NCI-H2227 treated with DMSO at 0.1 percent for 48 hours (cell line): ENCODE data around the gene USF1.

Experiments
- DNase-seq: peaks from one replicate; lab custom pipeline; 2025; lab: John Stamatoyannopoulos, UW

The USF1 gene, protein sequence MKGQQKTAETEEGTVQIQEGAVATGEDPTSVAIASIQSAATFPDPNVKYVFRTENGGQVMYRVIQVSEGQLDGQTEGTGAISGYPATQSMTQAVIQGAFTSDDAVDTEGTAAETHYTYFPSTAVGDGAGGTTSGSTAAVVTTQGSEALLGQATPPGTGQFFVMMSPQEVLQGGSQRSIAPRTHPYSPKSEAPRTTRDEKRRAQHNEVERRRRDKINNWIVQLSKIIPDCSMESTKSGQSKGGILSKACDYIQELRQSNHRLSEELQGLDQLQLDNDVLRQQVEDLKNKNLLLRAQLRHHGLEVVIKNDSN

DNA sequence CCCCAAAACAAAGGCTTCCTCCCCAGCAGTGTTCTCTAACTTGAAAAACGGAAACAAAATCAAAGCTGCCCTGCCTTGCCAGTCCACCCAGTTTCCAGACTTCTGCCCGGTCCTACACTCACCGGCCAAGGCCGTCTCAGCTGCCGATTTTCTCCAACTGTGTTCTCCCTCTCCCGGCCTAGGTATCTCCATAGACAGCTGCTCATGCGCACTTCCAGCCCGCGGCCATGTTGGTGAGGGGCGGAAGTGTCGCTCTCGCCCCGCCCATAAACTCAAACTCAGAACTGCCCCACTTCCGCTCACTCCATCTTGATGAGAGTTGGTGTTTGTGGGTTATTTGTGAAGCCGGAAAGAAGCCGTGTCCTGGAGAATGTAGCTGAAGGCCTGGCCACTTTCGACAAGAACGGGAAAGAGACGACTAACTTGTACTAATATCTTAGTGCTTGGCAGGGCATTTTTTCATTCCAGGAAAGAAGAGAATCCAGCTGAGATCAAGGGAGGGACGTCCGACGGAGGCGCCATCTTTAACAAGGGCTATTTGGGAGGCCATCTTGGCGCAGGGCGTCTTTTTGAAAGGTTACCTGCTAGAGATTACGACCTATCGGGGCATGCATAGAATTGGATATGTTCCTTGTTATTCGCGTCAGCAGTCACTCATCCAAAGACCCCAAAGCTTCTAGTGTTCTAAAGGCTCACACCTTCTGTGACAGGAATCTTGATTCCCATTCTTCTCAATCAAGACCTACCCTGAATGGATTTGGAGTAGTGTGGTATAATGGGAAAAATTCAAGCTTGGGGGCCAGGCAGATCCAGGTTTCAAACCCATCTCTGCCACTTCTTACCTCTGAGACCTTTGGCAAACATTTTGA is at the start of gene USF1:
USF1 (minus strand) TSS at position 242 of the 869 bp plus-strand sequence. CDS start 2,702 bp downstream, outside the sequence.
- peak; percentile 98 for DNase-seq

DNA sequence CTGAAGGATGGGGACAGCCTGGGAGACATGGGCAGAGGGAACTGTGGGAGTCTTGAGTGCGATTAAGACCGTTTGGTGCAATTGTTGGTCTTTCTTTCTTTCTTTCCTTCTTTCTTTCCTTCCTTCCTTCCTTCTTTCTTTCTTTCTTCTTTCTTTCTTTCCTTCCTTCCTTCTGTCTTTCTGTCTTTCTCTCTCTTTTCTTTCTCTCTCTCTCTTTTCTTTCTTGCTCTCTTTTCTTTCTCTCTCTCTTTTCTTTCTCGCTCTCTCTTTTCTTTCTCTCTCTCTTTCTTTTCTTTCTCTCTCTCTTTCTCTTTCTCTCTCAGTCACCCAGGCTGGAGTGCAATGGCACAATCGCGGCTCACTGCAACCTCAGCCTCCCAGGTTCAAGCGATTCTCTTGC is 49.5 kb upstream of the USF1 start:
- no peak for DNase-seq

DNA sequence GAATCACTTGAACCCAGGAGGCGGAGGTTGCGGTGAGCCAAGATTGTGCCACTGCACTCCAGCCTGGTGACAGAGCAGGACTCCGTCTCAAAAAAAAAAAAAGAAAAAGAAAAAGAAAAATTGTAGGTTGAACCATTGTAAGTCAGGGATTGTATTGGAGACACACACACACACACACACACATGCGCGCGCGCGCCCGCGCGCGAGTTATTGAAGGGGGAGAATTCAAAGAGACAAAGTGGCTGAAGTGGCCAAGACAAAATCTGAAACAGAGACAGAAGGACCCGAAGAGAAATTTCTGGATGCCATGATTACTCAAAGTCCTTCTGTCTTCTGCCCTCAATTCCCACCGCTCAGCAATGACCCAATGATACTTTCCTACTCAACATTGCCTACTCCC is 48.7 kb upstream of the USF1 start:
- DNase-seq = no peak

DNA sequence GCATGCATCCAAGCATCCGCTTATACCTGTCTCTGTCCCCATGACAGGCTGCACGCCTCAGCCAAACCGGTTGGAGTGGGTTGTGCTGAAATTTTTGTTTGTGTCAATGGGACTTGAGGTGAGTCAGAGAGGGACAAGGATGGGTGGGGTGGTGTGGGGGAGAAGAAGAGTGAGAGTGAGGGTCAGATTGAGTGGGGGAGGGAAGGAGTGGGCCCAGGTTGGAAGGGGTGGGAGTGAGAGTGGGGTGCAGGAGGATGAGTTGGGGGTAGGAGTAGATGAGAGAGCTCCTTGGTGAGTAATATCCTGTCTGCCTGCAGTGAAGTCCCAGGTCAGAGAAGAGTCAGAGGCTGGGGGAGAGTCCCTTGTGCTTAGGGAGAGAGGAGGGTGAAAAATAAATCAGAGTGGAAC is 46.8 kb upstream of the USF1 start:
- no peak for DNase-seq

DNA sequence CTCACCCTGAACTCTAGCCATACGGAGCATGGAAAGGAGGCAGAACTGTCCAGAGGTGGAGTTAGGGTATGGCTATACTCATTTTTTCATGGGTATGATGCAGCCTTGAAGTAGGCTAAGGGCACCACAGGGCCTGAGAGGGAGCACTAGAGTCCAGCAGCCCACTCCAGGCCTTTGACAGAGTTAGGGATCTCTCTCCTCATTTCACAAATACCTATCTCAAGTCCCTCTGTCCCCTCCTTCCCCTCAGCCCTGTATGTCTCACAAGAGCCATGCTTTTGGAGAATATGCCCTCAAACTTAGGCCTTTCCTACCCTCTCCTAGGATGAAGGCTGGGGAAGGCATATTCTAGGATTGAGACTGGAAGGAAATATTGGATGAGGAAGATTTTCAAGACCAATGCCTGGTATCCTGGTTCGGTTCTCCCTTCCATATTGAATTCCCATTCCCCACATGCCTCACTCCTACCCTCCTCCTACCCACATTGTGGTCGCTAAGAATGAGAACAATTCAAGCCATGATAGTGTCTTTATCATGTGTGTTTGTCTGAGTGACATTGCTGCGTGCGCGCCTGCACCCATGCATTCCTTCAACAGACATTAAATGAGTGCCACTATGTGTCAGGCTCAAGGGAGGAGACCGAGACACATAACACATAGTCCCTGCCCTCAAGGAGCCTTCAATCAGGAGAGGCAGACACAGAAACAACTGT is 46.2 kb upstream of the USF1 start:
- no peak for DNase-seq

DNA sequence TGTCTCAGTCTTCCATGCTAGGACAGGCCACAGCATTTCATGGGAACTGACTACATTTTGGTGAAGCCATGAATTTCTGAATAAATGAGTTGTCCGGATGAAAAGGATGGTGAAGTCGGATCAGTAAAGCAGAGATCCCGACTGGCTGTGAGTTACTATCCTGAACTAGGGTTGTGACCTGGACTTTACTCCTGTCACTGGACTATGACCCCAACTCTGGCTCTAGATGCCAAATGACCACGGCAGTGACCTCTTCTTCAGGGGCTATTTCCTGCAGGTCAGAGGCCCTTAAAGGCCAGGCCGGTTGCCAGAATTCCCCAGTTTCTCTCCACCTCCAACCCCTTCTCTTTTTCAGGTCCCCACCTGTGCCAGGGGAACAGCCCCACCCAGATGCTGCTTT is 45.3 kb upstream of the USF1 start:
- DNase-seq = no peak

DNA sequence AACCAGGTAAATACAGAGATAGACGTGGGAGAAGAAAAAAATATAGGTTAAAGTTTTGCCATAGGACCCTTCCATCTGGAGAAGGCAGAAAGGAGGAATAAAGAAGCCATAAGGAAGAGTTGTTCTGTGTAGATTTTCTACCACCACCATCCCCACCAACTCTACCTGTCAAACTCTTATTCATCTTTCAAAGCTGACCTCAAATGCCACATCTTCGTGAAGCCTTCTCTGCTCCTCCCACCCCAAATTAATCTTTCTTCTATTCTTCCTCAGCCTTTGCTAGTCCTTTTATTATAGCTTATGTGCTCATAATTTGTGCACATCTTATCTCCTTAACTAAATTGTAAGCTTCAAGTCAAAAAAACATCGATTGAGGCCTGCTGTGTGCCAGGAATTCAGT is 44.8 kb upstream of the USF1 start:
- peak; percentile 10 for DNase-seq

DNA sequence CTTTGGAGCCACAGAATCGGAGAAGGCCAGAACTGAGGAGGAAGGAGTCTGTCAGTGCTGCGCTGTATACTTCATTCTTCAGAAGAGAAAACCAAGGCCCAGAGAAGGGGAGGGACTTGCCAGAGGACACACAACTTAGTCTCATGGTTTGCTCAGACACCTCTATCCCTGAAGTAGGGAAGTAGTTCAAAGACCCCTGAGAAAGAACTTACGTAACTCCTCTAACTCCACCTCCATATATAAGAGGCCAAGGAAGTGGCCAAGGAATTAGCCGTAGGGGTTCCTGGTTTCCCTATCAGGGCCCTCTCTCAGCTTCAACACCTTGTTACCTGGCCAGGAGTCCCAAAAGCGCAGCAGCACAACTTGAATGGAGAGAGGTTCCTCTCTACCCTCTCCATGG is 44.2 kb upstream of the USF1 start:
- no peak for DNase-seq

DNA sequence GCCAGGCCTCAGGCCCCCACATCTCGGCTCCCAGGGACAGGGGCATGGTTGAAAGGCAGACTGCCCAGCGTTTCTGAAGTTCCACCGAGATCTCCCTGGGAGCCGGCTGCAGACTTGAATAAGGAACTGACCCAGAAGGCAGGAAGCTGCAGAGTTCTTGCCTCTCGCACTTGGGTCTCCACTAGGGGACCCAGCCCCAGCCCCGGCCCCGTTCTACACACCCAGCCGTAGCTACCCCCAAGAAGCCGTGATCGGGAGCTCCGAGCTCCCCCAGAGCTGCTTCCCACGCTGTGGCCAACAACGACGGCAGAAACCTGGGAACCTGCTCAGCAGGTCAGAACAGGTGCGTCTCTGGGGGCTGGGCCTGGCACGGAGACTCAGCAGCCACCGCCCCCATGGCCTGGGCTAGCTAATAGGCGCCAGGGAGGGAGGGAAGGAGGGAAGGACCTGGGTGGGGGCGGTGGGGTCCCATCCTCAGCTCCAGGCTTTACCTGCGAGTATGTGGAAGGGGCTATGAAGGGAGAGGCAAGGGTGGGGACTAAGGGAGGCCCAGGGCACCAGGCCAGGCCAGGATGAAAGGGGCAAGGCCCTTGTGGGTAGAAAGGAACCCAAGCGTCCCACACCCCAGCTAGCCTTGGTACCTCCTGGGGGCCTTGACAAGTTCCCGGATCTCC is 43.6 kb upstream of the USF1 start, which contains the start of gene NECTIN4:
NECTIN4 (minus strand) TSS at position 308 of the 674 bp plus-strand sequence; CDS start at position 46, 262 bp downstream.
- DNase-seq = no peak

DNA sequence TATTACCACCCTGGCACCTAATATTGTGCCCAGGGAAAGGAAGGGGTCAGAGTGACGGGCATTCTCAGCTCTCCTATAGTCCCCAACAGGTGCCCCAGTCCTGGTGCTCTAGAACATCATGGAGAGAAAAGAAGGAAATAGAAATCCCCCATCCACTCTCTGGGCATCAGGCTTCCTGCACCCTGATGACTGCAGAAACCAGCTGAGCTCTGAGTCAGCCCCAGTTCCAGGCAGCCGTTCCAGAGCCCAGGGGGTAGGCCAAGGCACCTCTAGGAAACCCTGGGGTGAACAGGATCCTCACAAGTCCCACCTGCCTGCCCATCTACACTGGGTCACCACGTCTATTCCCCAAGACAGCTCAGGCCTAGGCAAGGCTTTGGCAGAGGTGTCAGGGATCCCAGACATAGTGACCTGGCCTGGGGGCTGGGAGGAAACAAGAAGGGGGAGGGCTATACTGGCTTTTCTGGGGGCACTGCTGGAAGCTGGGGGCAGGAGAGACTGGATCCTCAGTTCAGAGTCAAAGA is 42.9 kb upstream of the USF1 start:
- no peak for DNase-seq

DNA sequence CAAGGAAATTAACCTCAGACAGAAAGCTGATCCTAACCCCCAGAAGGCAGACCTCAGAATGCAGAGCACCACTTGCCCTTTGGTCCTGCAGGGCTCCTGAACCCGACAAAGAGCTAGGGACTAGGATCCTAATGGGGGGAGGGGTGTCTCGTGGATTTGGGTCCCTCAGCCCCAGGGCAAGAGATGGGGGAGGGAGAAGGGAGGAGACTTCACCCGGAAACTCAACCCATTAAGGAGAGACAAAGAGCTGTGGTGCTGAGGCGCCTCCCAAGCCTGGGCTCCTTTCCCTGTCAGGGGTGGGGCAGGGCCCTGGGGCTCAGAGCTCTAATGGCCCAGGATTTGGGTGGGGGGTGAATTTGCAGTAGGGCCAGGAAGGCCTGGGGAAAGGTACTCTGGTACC is 40.7 kb upstream of the USF1 start:
- no peak for DNase-seq

DNA sequence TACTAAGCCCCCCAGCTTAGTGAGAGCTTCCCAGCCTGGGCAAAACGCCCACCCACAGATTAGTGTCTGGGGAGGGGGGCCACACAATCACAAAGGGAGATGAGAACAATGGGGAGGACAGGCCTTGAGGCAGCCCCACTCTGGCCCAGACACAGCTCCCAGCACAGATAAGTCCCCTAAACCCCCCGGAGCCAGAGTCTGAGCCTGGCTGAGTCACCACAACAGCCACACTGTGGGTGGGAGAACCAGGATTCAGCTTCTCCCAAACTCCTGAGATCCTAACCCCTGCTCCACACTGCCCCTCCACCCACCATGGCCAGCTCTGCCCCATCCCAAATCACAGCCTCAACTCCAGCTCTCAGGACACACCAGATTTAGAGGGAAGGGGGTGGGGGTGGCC is 39.4 kb upstream of the USF1 start:
- DNase-seq = no peak

DNA sequence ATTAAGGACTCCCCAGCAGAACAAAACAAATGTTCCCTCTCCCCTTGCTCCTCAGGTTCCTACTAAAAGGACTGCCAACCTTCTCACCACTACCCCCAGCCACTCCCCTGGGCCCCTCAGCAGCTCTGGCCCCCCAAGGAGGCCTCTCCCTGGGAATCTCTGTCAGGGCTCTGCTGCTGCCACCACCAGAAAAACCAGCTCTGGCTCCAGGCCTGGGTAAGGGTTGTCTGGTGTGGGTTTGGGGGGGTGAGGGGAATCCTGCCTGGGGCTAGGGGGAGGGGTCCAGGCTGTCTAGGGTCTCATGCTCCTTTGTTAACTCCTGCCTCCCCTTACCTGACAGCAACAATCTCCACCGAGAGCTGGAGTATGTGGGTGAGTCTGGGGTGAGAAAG is 38.8 kb upstream of the USF1 start:
- DNase-seq = no peak

DNA sequence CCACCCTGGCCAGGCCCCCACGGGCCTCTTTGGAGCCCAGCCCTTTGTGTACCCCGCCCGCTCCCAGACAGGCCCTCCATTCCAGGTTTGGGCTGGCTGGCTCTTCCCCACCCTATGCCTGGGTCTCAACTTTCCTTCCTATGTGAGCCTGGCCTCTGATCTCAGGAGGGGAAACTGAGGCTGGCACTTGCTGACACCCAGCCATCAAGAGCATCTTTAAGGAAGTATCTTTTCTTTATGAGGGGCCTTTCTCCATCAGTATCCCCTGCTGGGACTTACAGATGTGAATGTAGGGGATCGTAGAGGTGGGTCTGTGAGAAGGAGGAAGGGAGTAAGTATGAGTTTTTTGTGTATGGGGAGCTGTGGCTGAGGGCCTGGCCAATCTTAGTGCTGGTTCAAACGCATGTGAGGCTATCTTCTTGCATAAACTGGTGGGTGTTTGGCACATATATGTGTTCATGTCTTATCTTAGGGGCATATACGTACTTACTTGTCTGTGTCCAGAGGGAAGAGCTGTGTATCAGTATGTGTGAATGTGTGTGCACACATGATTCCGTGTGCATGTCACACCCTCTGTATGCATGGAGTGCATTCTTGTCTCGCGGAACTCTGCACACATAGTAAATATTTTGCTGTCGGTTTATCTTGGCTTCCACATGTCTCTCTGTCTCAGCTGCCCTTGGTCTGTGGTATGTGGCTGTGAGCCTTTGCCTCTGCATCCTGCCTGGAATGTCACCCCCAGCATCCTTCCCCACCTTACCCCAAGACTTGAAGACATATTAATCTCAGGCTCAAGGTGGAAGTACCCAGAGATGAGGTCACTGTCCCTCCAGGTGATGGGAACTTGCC is 38.2 kb upstream of the USF1 start:
- no peak for DNase-seq

DNA sequence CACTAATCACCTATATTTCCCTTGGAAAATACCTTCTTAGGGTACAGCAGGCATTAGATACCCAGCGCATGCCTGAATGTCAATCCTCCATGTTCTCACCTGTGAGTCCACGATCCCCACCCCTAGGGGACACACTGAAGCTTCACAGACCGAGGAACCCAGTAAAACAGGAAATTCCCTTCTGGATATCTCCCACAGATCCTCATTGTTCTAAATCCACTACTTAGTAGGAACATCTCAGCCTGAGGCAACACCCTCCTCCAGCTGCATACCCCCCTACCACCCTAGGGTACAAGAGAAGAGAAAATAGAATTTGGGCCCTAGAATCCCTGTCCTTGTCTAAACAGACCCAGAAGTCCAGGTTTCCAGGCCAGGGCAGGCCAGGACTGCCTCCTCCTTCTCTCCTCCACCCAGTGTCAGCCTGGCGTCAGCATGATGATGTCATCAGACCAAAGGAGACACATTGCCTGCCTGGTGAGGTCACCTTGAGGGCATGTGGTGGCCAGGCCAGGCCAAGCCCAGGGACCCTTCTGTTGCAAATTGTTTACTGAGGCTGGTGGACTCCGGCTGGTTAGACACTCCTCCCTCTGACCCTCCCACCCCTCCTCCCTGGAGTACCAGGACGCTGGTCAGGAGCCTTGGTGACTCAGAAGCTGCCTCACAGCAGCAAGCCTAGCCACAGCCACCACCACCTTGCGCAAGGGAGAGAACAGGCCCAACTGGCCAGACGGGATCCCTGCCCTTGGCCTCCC is 37.4 kb upstream of the USF1 start:
- no peak for DNase-seq

DNA sequence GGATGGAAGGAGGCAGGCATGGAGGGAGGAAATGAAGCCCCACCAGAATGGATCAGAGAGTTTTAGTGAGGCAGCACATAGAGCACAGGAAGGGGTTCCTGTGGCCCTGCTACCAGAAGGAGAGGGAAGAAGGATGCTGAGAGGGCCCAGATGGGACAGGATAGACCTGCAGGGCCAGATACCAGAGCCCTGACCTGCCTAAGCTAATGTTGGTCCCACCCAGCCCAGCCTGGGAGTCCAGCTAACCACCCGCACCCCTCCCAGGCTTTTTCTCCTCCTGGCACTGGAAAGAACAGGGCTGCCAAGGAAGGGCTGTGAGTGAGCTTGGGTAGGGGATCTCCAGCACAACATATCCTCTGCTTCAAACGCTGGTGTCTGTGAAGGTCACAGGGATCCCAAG is 36.7 kb upstream of the USF1 start:
- DNase-seq = no peak

DNA sequence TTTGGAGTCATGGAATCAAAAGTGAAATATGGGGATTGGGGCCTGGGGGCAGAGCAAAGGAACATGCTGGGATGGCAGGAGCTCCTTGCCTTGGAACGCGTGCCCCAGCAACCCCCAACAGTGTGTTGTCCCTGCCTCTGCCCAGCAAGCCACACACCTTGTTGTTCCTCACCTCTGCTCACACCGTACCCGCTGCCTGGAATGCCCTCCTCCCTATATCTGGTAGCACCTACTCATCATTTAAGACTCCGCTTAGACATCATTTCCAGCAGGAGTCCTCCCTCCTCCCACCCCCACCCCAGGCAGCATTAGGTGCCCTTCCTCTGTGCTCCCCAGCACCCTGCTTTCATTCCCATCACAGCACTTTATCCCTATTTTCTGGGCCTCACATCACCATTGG is 35.7 kb upstream of the USF1 start:
- DNase-seq = no peak

DNA sequence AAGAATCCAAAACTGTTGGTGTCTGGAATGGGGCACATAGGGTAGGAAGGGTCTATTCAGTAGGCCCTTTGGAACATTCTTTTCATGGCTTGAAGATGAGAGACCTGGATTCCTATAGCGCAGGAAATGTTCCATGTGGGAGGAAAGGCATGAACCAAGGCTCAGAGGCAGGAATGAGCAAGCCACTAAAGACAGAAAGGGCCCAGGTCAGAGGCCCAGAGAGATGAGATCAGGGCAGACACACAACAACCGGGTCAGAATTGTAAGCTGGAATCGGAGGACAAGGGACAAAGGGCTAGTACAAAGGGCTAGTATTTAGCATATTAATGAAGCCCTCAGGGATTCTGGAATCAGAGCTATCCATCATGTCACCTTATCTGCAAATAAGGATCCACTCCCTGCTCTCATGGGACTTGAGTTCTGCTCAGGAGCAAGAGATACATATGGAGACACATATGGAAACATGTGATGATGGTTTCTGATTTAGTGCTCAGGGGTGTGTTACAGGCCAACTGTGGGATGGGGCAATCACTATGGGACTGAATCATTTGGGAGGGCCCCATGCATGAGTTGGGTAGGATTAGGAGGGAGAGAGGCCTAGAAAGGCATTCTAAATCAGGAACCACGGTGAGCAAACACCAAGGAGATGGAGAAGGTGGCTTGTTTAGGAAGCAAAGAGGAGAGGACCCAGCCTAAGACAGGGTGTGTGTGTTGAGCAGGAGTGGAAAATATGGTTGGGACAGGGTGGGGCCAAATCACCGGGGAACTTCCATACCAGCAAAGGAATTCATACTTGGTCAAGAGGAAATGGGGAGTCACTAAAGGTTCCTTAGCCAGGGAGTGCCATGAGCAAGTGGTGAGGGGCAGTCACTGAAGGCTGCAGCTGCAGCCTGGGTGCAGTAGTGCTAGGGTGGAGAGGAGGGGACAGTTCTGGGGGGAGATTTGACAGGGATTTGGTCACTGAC is 34.9 kb upstream of the USF1 start:
- DNase-seq = no peak
